ENCODE data around the gene CTRB1.
A peak's percentile ranks its signal among the peaks of the same experiment; 100 is the strongest.

CTRB1 gene

GRCh38 chr16:75250809-75251279 is 32.1 kb downstream of the CTRB1 start:
- DNase-seq (ENCODE audit: low spot score), result peak; percentile 80

GRCh38 chr16:75251280-75252048 is 32.7 kb downstream of the CTRB1 start, which contains the start of gene BCAR1:
Gene BCAR1, minus strand, starts transcription at chr16:75251624. Its CDS starts 142 bp downstream, at chr16:75251482.
- in situ Hi-C loops (cut with MboI; ENCODE audit: low pct_unique_long_range_greater_than_20kb, low sequenced_read_pairs, unreplicated experiment), result no loop called here
- TF ChIP-seq CTCF (IDR thresholded peaks at IDR 0.05; ENCODE audit: extremely low read depth, insufficient read depth, missing control alignments), result peak; percentile 32

More at GRCh38 chr16:75250809-75251279, 32.1 kb downstream of the CTRB1 start:
- no peak for TF ChIP-seq CTCF (IDR thresholded peaks at IDR 0.05; ENCODE audit: extremely low read depth, insufficient read depth, missing control alignments)
- in situ Hi-C loops (cut with MboI; ENCODE audit: low pct_unique_long_range_greater_than_20kb, low sequenced_read_pairs, unreplicated experiment), result no loop called here

GRCh38 chr16:75252049-75252864 is 33.5 kb downstream of the CTRB1 start:
- no peak for TF ChIP-seq CTCF (IDR thresholded peaks at IDR 0.05; ENCODE audit: extremely low read depth, insufficient read depth, missing control alignments)
- DNase-seq (ENCODE audit: low spot score), result no peak
- in situ Hi-C loops (cut with MboI; ENCODE audit: low pct_unique_long_range_greater_than_20kb, low sequenced_read_pairs, unreplicated experiment), result no loop called here

More at GRCh38 chr16:75251280-75252048, 32.7 kb downstream of the CTRB1 start, which contains the start of gene BCAR1:
- peak; percentile 97 for DNase-seq (ENCODE audit: low spot score)

DNA sequence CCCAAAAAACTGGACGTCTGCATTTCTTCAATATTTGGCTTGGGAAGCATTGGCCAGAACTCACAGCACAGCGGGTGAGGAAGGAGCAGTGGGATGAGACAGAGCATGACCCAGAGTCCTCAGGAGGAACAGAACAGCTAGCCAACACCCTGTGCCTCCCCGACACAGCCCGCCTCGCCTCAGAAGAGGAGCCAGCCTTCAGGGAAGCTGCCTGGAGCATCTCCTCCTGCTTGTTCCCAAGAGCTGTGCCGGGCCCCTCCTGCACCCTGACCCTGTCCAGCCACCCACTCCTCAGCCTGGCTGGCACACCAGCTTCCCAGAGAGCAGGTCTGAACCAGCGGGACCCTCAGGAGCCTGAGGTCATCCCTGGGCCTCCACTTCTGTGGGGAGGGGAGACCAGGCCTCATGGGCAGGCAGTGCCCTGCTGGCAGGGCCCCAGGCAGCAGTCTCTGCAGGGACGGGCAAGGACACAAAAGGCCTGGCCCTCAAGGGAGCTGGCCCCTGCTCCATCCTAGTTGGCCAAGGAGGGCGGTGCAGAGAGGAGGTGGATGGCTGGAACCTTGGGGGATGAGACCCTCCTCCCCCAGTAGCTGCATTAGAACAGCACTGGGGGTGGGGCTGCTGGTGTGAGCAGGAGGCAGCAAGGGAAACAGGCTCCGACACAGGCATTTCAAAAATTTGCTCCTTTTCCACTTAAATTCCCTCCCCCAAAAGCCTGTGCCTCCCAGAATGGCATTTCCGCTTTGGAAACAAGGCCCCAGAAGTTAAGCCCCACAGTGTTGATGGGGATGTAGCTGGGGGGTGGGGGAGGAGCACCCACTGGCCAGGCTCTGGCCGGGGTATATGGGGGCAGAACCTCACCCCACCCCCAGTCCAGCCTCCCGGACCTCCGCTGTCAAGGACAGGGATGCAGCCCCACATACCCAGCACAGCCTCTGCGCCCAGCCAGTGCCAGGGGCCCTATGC is 34.4 kb downstream of the CTRB1 start:
- in situ Hi-C loops (cut with MboI; ENCODE audit: low pct_unique_long_range_greater_than_20kb, low sequenced_read_pairs, unreplicated experiment), result no loop called here
- no peak for TF ChIP-seq CTCF (IDR thresholded peaks at IDR 0.05; ENCODE audit: extremely low read depth, insufficient read depth, missing control alignments)
- DNase-seq (ENCODE audit: low spot score), result no peak

DNA sequence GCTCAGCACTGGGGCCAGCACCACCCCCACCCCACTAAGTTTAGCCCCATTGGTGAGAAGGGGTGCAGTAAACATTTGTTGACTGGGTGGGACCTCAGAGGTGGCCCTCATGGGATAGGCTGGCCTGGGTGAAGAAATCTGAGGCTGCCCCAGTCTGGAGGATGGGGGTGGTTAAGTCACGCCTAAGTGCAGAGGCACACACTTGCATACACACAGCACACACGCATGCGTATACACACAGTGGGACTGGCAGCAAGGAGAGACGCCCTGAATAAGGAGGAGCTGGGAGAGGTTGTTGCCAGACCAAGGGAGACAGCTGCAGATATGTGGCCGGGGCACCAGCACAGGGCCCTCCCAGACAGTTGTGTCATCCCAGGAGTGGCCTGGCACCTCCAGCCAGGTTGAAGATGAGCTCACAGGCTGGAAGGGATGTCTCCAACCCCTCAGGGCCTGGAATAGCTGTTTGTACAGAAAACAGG is 35.6 kb downstream of the CTRB1 start:
- TF ChIP-seq CTCF (IDR thresholded peaks at IDR 0.05; ENCODE audit: extremely low read depth, insufficient read depth, missing control alignments), result no peak
- no peak for DNase-seq (ENCODE audit: low spot score)
- in situ Hi-C loops (cut with MboI; ENCODE audit: low pct_unique_long_range_greater_than_20kb, low sequenced_read_pairs, unreplicated experiment), result no loop called here
